CD4-positive, alpha-beta memory T cell (primary cell): ENCODE data around the gene VPREB3. TPM values are rescaled to one million over a fixed set of nuclear protein-coding genes. Genes with fewer than 3 reads are reported as not detected.

Experiments
- CTCF ChIA-PET: fragments of 350-600 bp; sonication (Branson Sonifier 250); formaldehyde crosslinking; loops from one replicate; lab custom pipeline; 2021; ENCODE audit warnings: inconsistent platforms; ENCODE audit not compliant: partially characterized antibody; lab: Charles Lee
- POLR2A ChIA-PET: fragments of 350-600 bp; sonication (Branson Sonifier 250); formaldehyde crosslinking; loops from one replicate; lab custom pipeline; 2021; ENCODE audit not compliant: partially characterized antibody; lab: Charles Lee
- DNase-seq, 5 donors: peaks; one replicate each; pipeline versions ENCODE4 v3.0.0 to v3.0.0-alpha.2; 2020 to 2022; ENCODE audit warnings: mixed read lengths in 1 of 5
- H3K27ac ChIP-seq: one replicate; pipeline ENCODE4 v1.7.0; 2013; ENCODE audit warnings: low read depth, low read length
- H3K27me3 ChIP-seq: 2 replicates; pipeline ENCODE4 v1.7.0; 2013; ENCODE audit warnings: mild to moderate bottlenecking, low read length, moderate library complexity; ENCODE audit not compliant: insufficient read depth
- H3K36me3 ChIP-seq: 2 replicates; pipeline ENCODE4 v1.7.0; 2013; ENCODE audit warnings: mild to moderate bottlenecking, low read length, moderate library complexity; ENCODE audit not compliant: insufficient read depth
- H3K4me1 ChIP-seq: 2 replicates; pipeline ENCODE4 v1.7.0; 2013; ENCODE audit warnings: mild to moderate bottlenecking, low read length, moderate library complexity; ENCODE audit not compliant: insufficient read depth
- H3K4me3 ChIP-seq, 2 donors: one replicate each; pipeline ENCODE4 v1.7.0; 2013; ENCODE audit warnings: low read length in 2 of 2, mild to moderate bottlenecking in 1 of 2
- H3K9me3 ChIP-seq, 2 donors: one replicate each; pipeline ENCODE4 v1.7.0; 2013; ENCODE audit warnings: low read length in 2 of 2, control low read depth in 1 of 2; ENCODE audit not compliant: control insufficient read depth in 1 of 2
- H3K27ac Mint-ChIP-seq, 7 donors: one replicate each; pipeline ENCODE4 v1.8.0; 2020 to 2021; ENCODE audit warnings: mixed read lengths in 7 of 7, mild to moderate bottlenecking in 6 of 7, inconsistent platforms in 3 of 7, moderate library complexity in 3 of 7
- H3K27me3 Mint-ChIP-seq, 2 donors: one replicate each; pipeline ENCODE4 v1.8.0; 2020 to 2021; ENCODE audit warnings: mixed read lengths in 2 of 2
- H3K36me3 Mint-ChIP-seq, 2 donors: one replicate each; pipeline ENCODE4 v1.8.0; 2020 to 2021; ENCODE audit warnings: mixed read lengths in 2 of 2, inconsistent platforms in 1 of 2, mild to moderate bottlenecking in 1 of 2
- H3K4me1 Mint-ChIP-seq, 4 donors: one replicate each; pipeline ENCODE4 v1.8.0; 2020 to 2021; ENCODE audit warnings: mixed read lengths in 4 of 4, mild to moderate bottlenecking in 1 of 4
- H3K4me3 Mint-ChIP-seq, 8 donors: one replicate each; pipeline ENCODE4 v1.8.0; 2020 to 2021; ENCODE audit warnings: mixed read lengths in 8 of 8, mild to moderate bottlenecking in 7 of 8, moderate library complexity in 6 of 8, inconsistent platforms in 3 of 8
- H3K9me3 Mint-ChIP-seq, 8 donors: one replicate each; pipeline ENCODE4 v1.8.0; 2020 to 2021; ENCODE audit warnings: mixed read lengths in 8 of 8, mild to moderate bottlenecking in 5 of 8, inconsistent platforms in 3 of 8, moderate library complexity in 1 of 8
- intact Hi-C: fragments of 100-400 bp; cut with micrococcal nuclease; formaldehyde crosslinking; loops from one replicate; pipeline ENCODE4 v1.15.1; 2023
- polyA plus RNA-seq, 2 donors: library from polyadenylated mRNA; unstranded; fragments of 300-500 nt; fragmentation: Illumina TruSeq; gene quantifications; one replicate each; pipeline ENCODE4 v1.2.3, GENCODE V29; 2021
- total RNA-seq, 2 experiments: library from RNA; stranded (reverse); gene quantifications; one replicate each; pipeline ENCODE4 v1.2.3, GENCODE V29; 2021

The VPREB3 gene
- total and polyA plus RNA-seq, 4 experiments from 2014 or later, result 1.2 to 5.5 TPM; not detected in 2

DNA sequence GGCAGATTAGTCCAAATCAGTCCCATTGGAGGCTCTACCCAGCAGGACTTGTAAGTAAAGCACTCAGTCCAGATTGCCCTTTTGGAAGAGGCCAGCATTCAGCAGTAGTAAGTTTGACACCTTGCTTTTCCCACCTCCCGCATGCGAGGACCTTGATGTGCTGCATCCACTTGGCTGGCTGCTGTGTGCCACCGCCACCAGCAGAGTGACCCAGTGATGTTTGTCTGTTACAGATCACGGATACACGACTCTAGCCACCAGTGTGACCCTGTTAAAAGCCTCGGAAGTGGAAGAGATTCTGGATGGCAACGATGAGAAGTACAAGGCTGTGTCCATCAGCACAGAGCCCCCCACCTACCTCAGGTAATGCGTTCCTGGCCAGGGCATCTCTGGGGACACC, 39.1 kb upstream of the VPREB3 start:
- no peak for DNase-seq
- Mint-ChIP-seq H3K27me3 (no peaks in the 10 kb centered on the region), H3K4me3 (no peak overlapping the region), H3K27ac (peak overlapping the region in 2 of 7 donors; percentile 43 to 48), H3K4me1 (peaks cover 13 to 30% (median 18%) of the 10 kb centered on the region in 4 donors), H3K9me3 (no peaks in the 10 kb centered on the region), H3K36me3 (peaks cover 19 to 52% of the 10 kb centered on the region in 2 donors)
- ChIA-PET POLR2A (no interaction called here), CTCF (no interaction called here)
- no peak overlapping the region for H3K4me3 ChIP-seq
- H3K27ac ChIP-seq, result no peak overlapping the region
- peaks cover 19% of the 10 kb centered on the region for H3K4me1 ChIP-seq
- intact Hi-C loops, result no loop called here
- peaks cover 28% of the 10 kb centered on the region for H3K36me3 ChIP-seq
- no peaks in the 10 kb centered on the region for H3K9me3 ChIP-seq
- H3K27me3 ChIP-seq, result no peaks in the 10 kb centered on the region

DNA sequence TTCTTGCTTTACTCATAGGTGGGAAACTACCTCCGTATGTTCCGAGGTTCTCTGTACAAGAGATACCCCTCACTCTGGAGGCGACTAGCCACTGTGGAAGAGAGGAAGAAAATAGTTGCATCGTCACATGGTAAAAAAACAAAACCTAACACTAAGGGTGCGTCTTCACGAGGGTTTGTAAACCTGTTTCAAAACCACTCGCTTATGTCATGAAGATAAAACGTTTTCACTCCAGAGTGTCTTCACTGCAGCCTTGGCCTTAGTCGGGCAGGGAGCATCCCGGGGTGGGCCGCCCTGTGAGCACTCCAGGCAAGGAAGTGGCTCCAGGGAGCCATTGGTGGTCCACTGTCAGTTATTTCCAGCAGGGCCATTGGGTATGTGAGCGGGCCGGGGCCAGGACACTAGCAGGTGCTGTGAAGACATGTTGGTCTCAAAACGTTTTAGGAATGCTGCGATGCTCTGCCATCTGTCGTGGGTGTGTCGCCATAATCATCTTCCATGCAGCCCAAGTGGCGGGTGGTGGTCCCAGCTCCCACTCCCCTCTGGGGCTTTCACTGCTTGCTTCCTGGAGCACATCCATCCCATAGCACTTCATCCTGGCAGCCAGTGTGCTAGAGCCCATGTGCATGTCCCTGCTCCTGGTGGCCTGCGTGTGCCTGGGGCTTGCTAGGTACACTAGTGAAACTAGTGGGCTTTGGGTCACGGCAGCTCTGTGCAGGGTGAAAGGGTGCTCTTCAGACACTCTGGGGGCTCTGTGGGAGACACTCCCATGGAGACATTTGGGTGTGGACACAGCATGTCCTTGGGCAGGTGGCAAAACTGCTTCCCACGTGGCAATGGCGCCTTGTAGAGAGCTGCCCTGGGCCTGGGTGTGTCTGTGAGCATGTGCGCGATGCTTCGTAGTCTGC, 37.8 kb upstream of the VPREB3 start:
- peaks cover 14 to 52% of the 10 kb centered on the region in 2 donors for H3K36me3 Mint-ChIP-seq
- peak overlapping the region in 3 of 7 donors; percentile 7 to 57 (median 27) for H3K27ac Mint-ChIP-seq
- POLR2A ChIA-PET, result no interaction called here
- H3K27ac ChIP-seq, result no peak overlapping the region
- H3K27me3 ChIP-seq, result no peaks in the 10 kb centered on the region
- no peak overlapping the region for H3K4me3 Mint-ChIP-seq
- peaks cover 28% of the 10 kb centered on the region for H3K36me3 ChIP-seq
- DNase-seq, result no peak
- H3K4me1 ChIP-seq, result peaks cover 27% of the 10 kb centered on the region
- H3K9me3 ChIP-seq, result no peaks in the 10 kb centered on the region
- peaks cover 18 to 40% (median 26%) of the 10 kb centered on the region in 4 donors for H3K4me1 Mint-ChIP-seq
- no peak overlapping the region for H3K4me3 ChIP-seq
- CTCF ChIA-PET, result no interaction called here
- intact Hi-C loops, result no loop called here
- no peaks in the 10 kb centered on the region for H3K9me3 Mint-ChIP-seq
- H3K27me3 Mint-ChIP-seq, result no peaks in the 10 kb centered on the region

DNA sequence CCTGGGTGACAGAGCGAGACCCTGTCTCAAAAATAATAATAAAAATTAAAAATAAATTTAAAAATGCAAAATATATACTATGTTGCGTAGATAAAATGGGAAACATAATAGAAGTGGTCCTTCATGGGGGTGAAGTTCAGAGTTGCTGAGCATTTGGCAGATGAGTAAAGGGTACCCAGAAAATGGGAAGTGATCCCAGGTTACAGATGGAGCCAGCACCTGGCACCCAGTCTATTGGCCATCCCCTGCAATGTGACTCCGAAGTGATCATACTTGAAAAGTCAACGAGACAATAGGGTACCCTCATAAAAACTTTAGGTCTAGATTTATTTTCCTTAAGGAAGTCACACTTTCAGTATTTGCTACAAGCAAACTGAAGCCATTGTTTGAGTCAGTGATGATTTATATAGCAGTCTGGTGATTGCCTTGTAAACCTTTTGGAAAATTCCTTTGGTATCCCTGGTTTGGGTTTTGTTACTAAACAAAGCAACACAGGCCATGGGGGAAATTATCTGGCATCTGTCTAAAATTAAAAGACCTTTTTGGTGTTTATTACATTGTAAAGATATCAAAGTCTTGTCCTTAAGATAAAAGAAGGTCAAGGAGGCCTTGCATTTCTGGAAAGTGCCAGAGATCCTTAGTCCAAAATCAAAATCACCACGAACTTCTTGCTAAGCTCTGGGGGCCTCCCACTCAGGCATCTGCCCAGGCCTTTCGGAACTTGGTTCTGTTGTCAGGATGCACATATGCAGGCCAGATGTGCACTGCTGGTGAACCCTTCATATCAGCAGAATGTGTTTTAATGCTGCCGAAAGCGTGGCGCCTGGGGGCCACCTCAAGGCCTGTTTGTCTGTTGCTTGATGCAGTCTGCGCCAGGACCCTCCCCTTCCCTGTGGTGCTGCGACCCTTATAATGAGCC, 36.9 kb upstream of the VPREB3 start:
- Mint-ChIP-seq H3K4me1 (peaks cover 19 to 47% (median 33%) of the 10 kb centered on the region in 4 donors), H3K27ac (no peak overlapping the region), H3K9me3 (no peaks in the 10 kb centered on the region), H3K27me3 (no peaks in the 10 kb centered on the region), H3K4me3 (no peak overlapping the region), H3K36me3 (peaks cover 14 to 45% of the 10 kb centered on the region in 2 donors)
- DNase-seq, result no peak
- H3K4me3 ChIP-seq, result no peak overlapping the region
- ChIA-PET POLR2A (no interaction called here), CTCF (no interaction called here)
- H3K9me3 ChIP-seq, result no peaks in the 10 kb centered on the region
- intact Hi-C loops, result no loop called here
- peaks cover 34% of the 10 kb centered on the region for H3K4me1 ChIP-seq
- H3K27ac ChIP-seq, result no peak overlapping the region
- no peaks in the 10 kb centered on the region for H3K27me3 ChIP-seq
- H3K36me3 ChIP-seq, result peaks cover 21% of the 10 kb centered on the region

DNA sequence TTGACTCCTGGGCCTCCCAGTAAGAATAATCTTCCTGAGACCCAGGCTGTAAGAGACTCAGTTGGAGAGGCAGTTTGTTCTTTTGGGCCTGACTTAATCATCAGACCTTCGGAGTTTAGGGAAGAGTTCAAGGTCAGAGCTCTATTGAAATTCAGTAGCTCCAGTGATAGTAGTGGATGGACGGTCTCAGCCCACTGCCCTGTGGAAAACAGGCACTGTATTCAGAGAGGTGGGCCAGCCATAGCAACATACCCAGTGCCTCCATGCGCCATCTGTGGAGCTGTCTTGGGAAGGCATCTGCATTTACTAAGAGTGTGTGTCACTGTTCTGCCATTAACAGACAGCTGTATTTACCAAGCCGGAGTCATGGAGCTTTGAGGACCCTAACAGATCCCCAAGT, 35.4 kb upstream of the VPREB3 start:
- no peak overlapping the region for H3K27ac ChIP-seq
- DNase-seq, result no peak
- CTCF ChIA-PET, result interaction anchor here (1.0 to 1.7 kb wide), 2 partner anchors 12 to 19 kb away, joined by 3 to 5 read pairs; no protein-coding TSS in a partner anchor

GRCh38 chr22:23789121-23789520, 34.9 kb upstream of the VPREB3 start:
- Mint-ChIP-seq H3K27me3 (no peaks in the 10 kb centered on the region), H3K9me3 (no peaks in the 10 kb centered on the region), H3K4me3 (peak overlapping the region in 3 of 8 donors; percentile 28 to 57 (median 40)), H3K36me3 (peaks cover 14 to 30% of the 10 kb centered on the region in 2 donors), H3K4me1 (peaks cover 21 to 53% (median 38%) of the 10 kb centered on the region in 4 donors), H3K27ac (peak overlapping the region in 1 of 7 donors; percentile 93)
- no peaks in the 10 kb centered on the region for H3K27me3 ChIP-seq
- H3K27ac ChIP-seq, result no peak overlapping the region
- CTCF ChIA-PET, result interaction anchor here (1.0 to 1.7 kb wide), 2 partner anchors 11 to 18 kb away, joined by 3 to 5 read pairs; no protein-coding TSS in a partner anchor
- peaks cover 34% of the 10 kb centered on the region for H3K4me1 ChIP-seq
- H3K9me3 ChIP-seq, result no peaks in the 10 kb centered on the region
- POLR2A ChIA-PET, result interaction anchor here (0.9 kb wide), 2 partner anchors 11 to 13 kb away, joined by 3 read pairs; no protein-coding TSS in a partner anchor
- no peak overlapping the region for H3K4me3 ChIP-seq
- peaks cover 15% of the 10 kb centered on the region for H3K36me3 ChIP-seq
- DNase-seq, result no peak
- intact Hi-C loops, result loop anchor here (5.0 kb wide), 1 partner anchor 72 kb away; no protein-coding TSS in a partner anchor

More for the DNA sequence above, 35.4 kb upstream of the VPREB3 start:
- H3K27me3 ChIP-seq, result no peaks in the 10 kb centered on the region
- no peaks in the 10 kb centered on the region for H3K9me3 ChIP-seq
- intact Hi-C loops, result loop anchor here (5.0 kb wide), 1 partner anchor 72 kb away; no protein-coding TSS in a partner anchor
- Mint-ChIP-seq H3K27ac (no peak overlapping the region), H3K4me3 (peak overlapping the region in 2 of 8 donors; percentile 40 to 57), H3K9me3 (no peaks in the 10 kb centered on the region), H3K36me3 (peaks cover 14 to 34% of the 10 kb centered on the region in 2 donors), H3K27me3 (no peaks in the 10 kb centered on the region), H3K4me1 (peaks cover 19 to 48% (median 34%) of the 10 kb centered on the region in 4 donors)
- no peak overlapping the region for H3K4me3 ChIP-seq
- H3K36me3 ChIP-seq, result peaks cover 20% of the 10 kb centered on the region
- POLR2A ChIA-PET, result interaction anchor here (0.6 to 0.9 kb wide), 3 partner anchors 10 to 94 kb away, joined by 3 to 4 read pairs (median 3); no protein-coding TSS in a partner anchor
- peaks cover 34% of the 10 kb centered on the region for H3K4me1 ChIP-seq

DNA sequence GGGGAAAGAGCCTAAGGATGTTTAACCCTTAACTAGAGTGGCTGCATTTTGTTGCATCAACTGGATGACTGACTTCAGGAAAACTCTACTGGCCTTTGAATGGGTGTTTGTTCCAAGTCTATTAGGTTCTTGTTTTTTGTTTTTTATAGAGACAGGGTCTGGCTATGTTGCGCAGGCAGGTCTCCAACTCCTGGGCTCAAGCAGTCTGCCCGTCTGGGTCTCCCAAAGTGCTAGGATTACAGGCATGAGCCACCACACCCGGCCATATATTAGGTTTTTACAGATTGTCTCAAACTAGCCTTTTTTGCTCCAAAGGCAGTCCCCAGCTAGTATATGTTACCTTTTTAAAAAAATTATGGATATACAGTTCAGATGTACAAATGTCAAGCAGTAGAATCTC, 33.7 kb upstream of the VPREB3 start:
- no peaks in the 10 kb centered on the region for H3K27me3 Mint-ChIP-seq
- Histone ChIP-seq H3K36me3 (peaks cover 6% of the 10 kb centered on the region), H3K27me3 (no peaks in the 10 kb centered on the region), H3K27ac (peak overlapping the region; percentile 98), H3K4me3 (peak overlapping the region; percentile 55), H3K9me3 (no peaks in the 10 kb centered on the region), H3K4me1 (peaks cover 34% of the 10 kb centered on the region)
- DNase-seq, result no peak
- peaks cover 8 to 24% of the 10 kb centered on the region in 2 donors for H3K36me3 Mint-ChIP-seq
- intact Hi-C loops, result loop anchor here (1.0 to 5.0 kb wide), 5 partner anchors 16 to 126 kb away; partner anchors contain the start of genes DERL3, MMP11 and ZNF70
- ChIA-PET CTCF (interaction anchor here (0.5 to 2.1 kb wide), 2 partner anchors 17 to 598 kb away, joined by 3 to 6 read pairs; no protein-coding TSS in a partner anchor), POLR2A (interaction anchor here (1.1 to 2.4 kb wide), 4 partner anchors 17 to 369 kb away, joined by 3 to 15 read pairs (median 8); partner anchors contain the start of gene ZNF70)
- H3K4me1 Mint-ChIP-seq, result peaks cover 20 to 53% (median 37%) of the 10 kb centered on the region in 4 donors
- peak overlapping the region; percentile 90 to 95 (median 93) for H3K27ac Mint-ChIP-seq
- H3K4me3 Mint-ChIP-seq, result peak overlapping the region; percentile 89 to 96 (median 91)
- no peaks in the 10 kb centered on the region for H3K9me3 Mint-ChIP-seq
